Endothelial cell of umbilical vein (primary cell): Measurements from ENCODE around the gene CHST8. TPM values are rescaled to one million over a fixed set of nuclear protein-coding genes. Genes with fewer than 3 reads are reported as not detected.

Source experiments
- BruUV-seq: library from RNA; stranded (reverse); fragments of 400-500 nt; replicated peaks from 2 replicates; lab custom pipeline; 2021; lab: Mats Ljungman, UMichigan
- CTCF ChIA-PET: fragments of 300-600, 350-600 bp; sonication (Branson Sonifier 250); formaldehyde crosslinking; loops from one replicate; lab custom pipeline; 2021; ENCODE audit warnings: antibody characterized with exemption, inconsistent platforms; lab: Charles Lee
- POLR2A ChIA-PET: fragments of 300-600, 350-600 bp; sonication (Branson Sonifier 250); formaldehyde crosslinking; loops from one replicate; lab custom pipeline; 2021; ENCODE audit warnings: antibody characterized with exemption, inconsistent platforms; lab: Charles Lee
- DNase-seq: peaks from one replicate; pipeline ENCODE4 v3.0.0-alpha.2; 2011; ENCODE audit warnings: low read depth, low spot score
- FAIRE-seq: peaks from 2 replicates; lab custom pipeline; 2011; peaks lifted over from hg19 to GRCh38; lab: Jason Lieb, UNC
- H2AFZ ChIP-seq: 2 replicates; pipeline ENCODE4 v1.6.0; 2012; ENCODE audit warnings: low read depth, low read length, control low read depth, inconsistent platforms
- H3K27ac ChIP-seq: 2 replicates; pipeline ENCODE4 v1.5.1; 2011; ENCODE audit warnings: low read depth, mild to moderate bottlenecking, control low read depth, low read length, moderate library complexity; ENCODE audit not compliant: insufficient read depth
- H3K27me3 ChIP-seq, 2 experiments: 2 replicates each; pipeline versions ENCODE4 v1.6.0 to v1.6.1; 2011; ENCODE audit warnings: low read length in 2 of 2, mixed read lengths in 1 of 2; ENCODE audit not compliant: control insufficient read depth in 2 of 2, insufficient read depth in 2 of 2
- H3K36me3 ChIP-seq, 2 experiments: 2 replicates in 1 of 2; 3 replicates in 1 of 2; pipeline ENCODE4 v1.5.1; 2011; ENCODE audit warnings: low read length in 2 of 2, mild to moderate bottlenecking in 1 of 2, moderate library complexity in 1 of 2; ENCODE audit not compliant: control insufficient read depth in 2 of 2, insufficient read depth in 2 of 2; ENCODE audit errors: extremely low read depth in 1 of 2
- H3K4me1 ChIP-seq: 3 replicates; pipeline ENCODE4 v1.5.1; 2011; ENCODE audit warnings: mild to moderate bottlenecking, low read length; ENCODE audit not compliant: control insufficient read depth, insufficient read depth; ENCODE audit errors: extremely low read depth
- H3K4me2 ChIP-seq: 2 replicates; pipeline ENCODE4 v1.6.1; 2011; ENCODE audit warnings: low read length, control low read depth, mixed read lengths; ENCODE audit not compliant: insufficient read depth
- H3K4me3 ChIP-seq, 3 experiments: fragments of 200-600 bp in 1 of 3; sonication (generic), shearing (Covaris generic) in 1 of 3; replicated peaks in 1 of 3; 2 replicates each; pipeline ENCODE4 v1.5.1; 2011 to 2016; ENCODE audit warnings: control low read depth in 3 of 3, low read length in 3 of 3, mild to moderate bottlenecking in 2 of 3, inconsistent platforms in 1 of 3, low read depth in 1 of 3, moderate library complexity in 1 of 3; ENCODE audit not compliant: insufficient read depth in 1 of 3
- H3K79me2 ChIP-seq: 2 replicates; pipeline ENCODE4 v1.6.0; 2012; ENCODE audit warnings: low read length, inconsistent platforms; ENCODE audit not compliant: control insufficient read depth, insufficient read depth
- H3K9ac ChIP-seq: replicated peaks from 2 replicates; pipeline ENCODE3; 2011; ENCODE audit warnings: low read length, control low read depth; ENCODE audit not compliant: insufficient read depth; ENCODE audit errors: extremely low read depth
- H3K9me1 ChIP-seq: replicated peaks from 3 replicates; pipeline ENCODE4 v1.6.0; 2011; ENCODE audit warnings: mild to moderate bottlenecking, low read length; ENCODE audit not compliant: control insufficient read depth, insufficient read depth; ENCODE audit errors: extremely low read depth
- H3K9me3 ChIP-seq: replicated peaks from 2 replicates; pipeline ENCODE4 v1.5.1; 2012; ENCODE audit warnings: low read length, inconsistent platforms; ENCODE audit not compliant: control insufficient read depth, insufficient read depth
- H4K20me1 ChIP-seq: replicated peaks from 2 replicates; pipeline ENCODE3; 2011; ENCODE audit warnings: mild to moderate bottlenecking, low read length; ENCODE audit not compliant: control insufficient read depth, insufficient read depth; ENCODE audit errors: extremely low read depth
- CTCF ChIP-seq, 2 donors: IDR thresholded peaks; 1 replicate in 1 of 2; 2 replicates in 1 of 2; pipeline ENCODE4 v1.5.1; 2011; ENCODE audit warnings: low read length in 2 of 2, mild to moderate bottlenecking in 2 of 2, moderate library complexity in 2 of 2, control low read depth in 1 of 2, inconsistent platforms in 1 of 2, low read depth in 1 of 2; ENCODE audit not compliant: insufficient read depth in 1 of 2; ENCODE audit errors: extremely low read depth in 1 of 2
- EZH2 ChIP-seq: IDR thresholded peaks from 2 replicates; pipeline ENCODE4 v1.6.1; 2012; ENCODE audit warnings: borderline replicate concordance, low read depth, mild to moderate bottlenecking, moderate library complexity, low read length, inconsistent platforms; ENCODE audit not compliant: severe bottlenecking
- FOS ChIP-seq: IDR thresholded peaks from 2 replicates; pipeline ENCODE4 v1.6.1; 2011; ENCODE audit warnings: mild to moderate bottlenecking, low read length, moderate library complexity, borderline replicate concordance; ENCODE audit not compliant: insufficient read depth
- GATA2 ChIP-seq: IDR thresholded peaks from 2 replicates; pipeline ENCODE4 v1.7.0; 2011; ENCODE audit warnings: low read depth, mild to moderate bottlenecking, moderate library complexity, mixed read lengths, low read length; ENCODE audit not compliant: insufficient read length, insufficient read depth
- JUN ChIP-seq: IDR thresholded peaks from 2 replicates; pipeline ENCODE4 v1.6.1; 2011; ENCODE audit warnings: borderline replicate concordance, low read depth; ENCODE audit not compliant: insufficient read length, insufficient read depth
- MAX ChIP-seq: IDR thresholded peaks from 2 replicates; pipeline ENCODE4 v1.6.1; 2011; ENCODE audit not compliant: insufficient read depth, insufficient read length
- MYC ChIP-seq: IDR thresholded peaks from one replicate; pipeline ENCODE4 v1.6.1; 2011; ENCODE audit warnings: mild to moderate bottlenecking, low read depth, low read length
- POLR2A ChIP-seq: IDR thresholded peaks from 2 replicates; pipeline ENCODE4 v1.6.1; 2012; ENCODE audit warnings: low read depth, mild to moderate bottlenecking, control low read depth, low read length
- POLR2AphosphoS5 ChIP-seq: IDR thresholded peaks from 2 replicates; pipeline ENCODE4 v1.6.1; 2012; ENCODE audit warnings: low read depth, mild to moderate bottlenecking, control low read depth, low read length, moderate library complexity; ENCODE audit not compliant: insufficient read depth
- dilution Hi-C: fragments of 300-500 bp; cut with MboI; formaldehyde crosslinking; loops from one replicate; pipeline ENCODE4 v1.15.0; 2019; ENCODE audit warnings: low sequenced_read_pairs; ENCODE audit not compliant: extremely low pct_ligation_motif_present
- intact Hi-C: fragments of 100-400 bp; cut with micrococcal nuclease; formaldehyde crosslinking; loops from one replicate; pipeline ENCODE4 v1.10.0; 2022
- polyA plus RNA-seq, 4 experiments: library from polyadenylated mRNA; depleted of rRNA in 3 of 4; stranded (reverse) in 3 of 4; unstranded in 1 of 4; fragments of >200 nt; gene quantifications; 2 replicates each; pipeline versions ENCODE4 v1.2.1 to v1.2.3, GENCODE V29; 2011 to 2012; ENCODE audit warnings: missing spikeins in 1 of 4
- total RNA-seq: library from RNA; stranded (reverse); gene quantifications from 2 replicates; pipeline ENCODE4 v1.2.3, GENCODE V29; 2021

Gene CHST8
- total and polyA plus RNA-seq, 2 donors (not counting 3 experiments of a cell fraction or from before 2014, with no cell fraction given): not detected

- Histone ChIP-seq H4K20me1 (no peaks in the 10 kb centered on the region), H3K36me3 (no peaks in the 10 kb centered on the region), H3K9me1 (no peaks in the 10 kb centered on the region), H3K4me1 (no peaks in the 10 kb centered on the region), H2AFZ (no peak overlapping the region), H3K4me3 (no peak overlapping the region), H3K4me2 (no peak overlapping the region), H3K9ac (no peak overlapping the region), H3K9me3 (no peaks in the 10 kb centered on the region), H3K27ac (no peak overlapping the region), H3K27me3 (no peaks in the 10 kb centered on the region), H3K79me2 (no peaks in the 10 kb centered on the region)
- no TSS peak for BruUV-seq
- dilution Hi-C loops: no loop called here
- ChIA-PET CTCF (interaction anchor here (0.9 to 1.2 kb wide), 2 partner anchors 256 to 279 kb away, joined by 3 read pairs; no protein-coding TSS in a partner anchor), POLR2A (no interaction called here)
- DNase-seq (no peak), FAIRE-seq (no peak)
- TF ChIP-seq POLR2AphosphoS5: no peak
- no peak for TF ChIP-seq EZH2
- no peak for TF ChIP-seq MAX
- TF ChIP-seq FOS: no peak
- no peak for TF ChIP-seq JUN
- no peak for TF ChIP-seq POLR2A
- no peak for TF ChIP-seq CTCF (IDR thresholded peaks at IDR 0.05; ENCODE audit: extremely low read depth in 1 of 2, insufficient read depth in 1 of 2, low read depth in 1 of 2, low read length in 2 of 2)
- TF ChIP-seq MYC: no peak
- no peak for TF ChIP-seq GATA2
- intact Hi-C loops: loop anchor here (10.0 kb wide), 1 partner anchor 251 kb away; no protein-coding TSS in a partner anchor
These were observed 64.5 kb downstream of the CHST8 start for GRCh38 chr19:33686262-33686661.
